NK-92 (cell line): ENCODE results near the gene ATP2B3.

Source experiments
- DNase-seq: peaks from one replicate; lab custom pipeline; 2025; ENCODE audit not compliant: unreplicated experiment; lab: John Stamatoyannopoulos, UW

ATP2B3 gene

DNA sequence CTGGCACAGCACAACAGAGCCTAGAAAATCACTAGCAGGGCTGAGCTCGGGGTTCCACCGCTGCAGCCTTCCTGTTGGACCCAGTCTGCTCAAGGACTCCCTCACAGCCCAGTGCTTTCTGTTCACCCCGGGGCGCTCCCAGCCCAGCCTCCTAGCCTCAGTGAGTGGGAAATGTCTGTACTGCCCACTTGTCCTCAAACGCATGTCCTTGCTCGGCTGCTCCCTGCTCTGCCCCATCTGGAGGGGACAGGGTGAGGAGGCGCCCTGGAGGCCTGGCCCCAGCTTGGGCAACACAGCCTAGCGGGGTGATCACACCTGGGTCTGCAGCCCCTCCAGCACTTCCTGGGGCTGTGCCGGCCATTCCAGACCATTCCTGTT, 93.4 kb downstream of the ATP2B3 start:
- DNase-seq: no peak

GRCh38 chrX:153611298-153612095, 94.1 kb downstream of the ATP2B3 start:
- DNase-seq: no peak

GRCh38 chrX:153612413-153612812, 95.0 kb downstream of the ATP2B3 start:
- DNase-seq: no peak

DNA sequence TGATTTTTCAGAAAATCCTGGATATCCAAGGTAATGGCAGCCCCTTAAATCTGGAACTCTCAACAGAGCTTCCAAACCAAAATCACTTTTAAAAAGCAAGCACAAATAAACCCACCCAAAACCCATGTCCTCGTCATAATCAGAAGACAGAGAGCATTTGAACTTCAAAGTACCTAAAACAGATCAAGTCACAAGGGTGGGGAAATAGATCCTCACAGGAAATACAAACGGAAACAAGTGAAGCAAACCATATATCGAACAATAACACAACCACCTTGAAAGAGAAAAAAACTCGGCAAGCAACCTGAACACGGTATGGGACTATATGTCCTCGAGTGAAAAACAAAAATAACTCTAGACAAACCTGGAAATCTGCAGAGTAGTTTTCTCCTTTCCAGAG, 97.4 kb downstream of the ATP2B3 start:
- DNase-seq: no peak

- DNase-seq: no peak
Observed at GRCh38 chrX:153620576-153620975, 103.1 kb downstream of the ATP2B3 start.

DNA sequence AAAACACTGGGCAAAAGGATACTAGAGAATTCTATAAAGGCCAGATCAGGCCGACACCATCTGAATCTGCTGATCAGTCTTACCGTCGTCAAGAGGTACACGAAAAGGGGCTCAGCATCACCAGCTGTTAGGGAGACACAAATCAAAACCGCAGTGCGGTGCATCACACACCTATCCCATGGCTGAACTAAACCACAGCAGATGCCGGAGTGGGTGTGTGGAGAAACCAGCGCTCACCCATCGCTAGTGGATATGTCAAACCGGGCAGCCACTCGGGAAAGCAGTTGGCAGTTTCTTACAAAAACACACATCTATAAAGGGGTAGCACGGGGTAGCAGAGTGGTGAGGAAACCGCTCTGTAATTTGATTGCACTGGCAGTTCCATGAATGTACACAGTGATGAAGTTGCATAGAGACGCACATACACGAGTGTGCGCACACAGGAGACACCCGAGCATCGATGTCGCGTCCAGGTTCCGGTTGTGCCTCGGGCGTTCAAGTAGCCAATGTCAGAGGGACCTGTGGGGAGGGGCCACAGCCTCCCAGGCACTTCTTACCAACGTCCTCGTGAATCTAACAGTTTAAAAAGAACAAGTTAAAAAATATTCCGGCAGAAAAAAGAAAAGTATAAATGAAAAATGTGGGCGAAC, 104.6 kb downstream of the ATP2B3 start:
- DNase-seq: no peak

- DNase-seq: no peak
Observed at GRCh38 chrX:153622661-153623309, 105.3 kb downstream of the ATP2B3 start.

GRCh38 chrX:153623310-153624029, 106.0 kb downstream of the ATP2B3 start:
- DNase-seq: no peak

DNA sequence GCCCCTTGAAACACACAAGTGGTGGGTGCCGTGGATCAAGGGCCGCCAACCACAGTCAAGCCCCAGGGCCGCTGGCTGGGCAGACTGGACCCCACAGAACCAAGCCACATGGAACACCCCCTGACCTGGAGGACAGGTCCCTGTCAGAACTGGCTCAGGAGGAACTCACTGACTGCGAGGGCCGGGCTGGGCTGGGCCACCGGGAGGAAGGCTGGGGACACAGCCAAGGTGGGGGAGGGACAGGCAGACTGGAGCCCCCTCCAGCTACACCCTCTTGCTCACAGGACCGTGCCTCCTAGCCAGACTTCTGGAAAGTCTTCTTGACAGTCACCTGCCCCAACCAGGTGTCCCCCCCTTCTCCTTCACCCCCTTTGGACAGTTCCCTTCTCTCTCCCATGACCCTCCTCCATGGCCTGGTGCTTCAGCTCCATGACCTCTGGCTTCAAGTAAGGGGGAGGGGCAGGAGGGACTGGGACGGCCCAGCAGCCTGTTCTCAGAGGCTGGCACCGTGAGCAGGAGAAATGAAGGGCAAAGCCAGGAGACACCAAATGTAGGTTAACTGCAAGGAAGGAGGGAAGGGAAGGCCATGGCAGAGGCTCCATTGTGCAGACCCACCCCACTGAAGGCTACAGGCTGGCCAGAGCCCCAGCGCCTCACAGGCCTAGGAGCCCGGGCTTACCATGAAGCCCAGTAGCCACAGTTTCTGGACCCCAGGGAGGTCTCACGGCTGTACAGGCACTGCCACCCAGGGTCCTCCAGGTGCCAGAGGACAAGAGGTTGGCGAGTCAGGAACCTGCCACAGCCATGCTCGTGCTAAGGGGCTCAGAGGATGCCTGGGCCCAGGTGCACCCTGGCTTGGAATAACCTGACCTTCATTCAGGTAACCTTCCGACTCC, 107.0 kb downstream of the ATP2B3 start:
- DNase-seq: no peak

DNA sequence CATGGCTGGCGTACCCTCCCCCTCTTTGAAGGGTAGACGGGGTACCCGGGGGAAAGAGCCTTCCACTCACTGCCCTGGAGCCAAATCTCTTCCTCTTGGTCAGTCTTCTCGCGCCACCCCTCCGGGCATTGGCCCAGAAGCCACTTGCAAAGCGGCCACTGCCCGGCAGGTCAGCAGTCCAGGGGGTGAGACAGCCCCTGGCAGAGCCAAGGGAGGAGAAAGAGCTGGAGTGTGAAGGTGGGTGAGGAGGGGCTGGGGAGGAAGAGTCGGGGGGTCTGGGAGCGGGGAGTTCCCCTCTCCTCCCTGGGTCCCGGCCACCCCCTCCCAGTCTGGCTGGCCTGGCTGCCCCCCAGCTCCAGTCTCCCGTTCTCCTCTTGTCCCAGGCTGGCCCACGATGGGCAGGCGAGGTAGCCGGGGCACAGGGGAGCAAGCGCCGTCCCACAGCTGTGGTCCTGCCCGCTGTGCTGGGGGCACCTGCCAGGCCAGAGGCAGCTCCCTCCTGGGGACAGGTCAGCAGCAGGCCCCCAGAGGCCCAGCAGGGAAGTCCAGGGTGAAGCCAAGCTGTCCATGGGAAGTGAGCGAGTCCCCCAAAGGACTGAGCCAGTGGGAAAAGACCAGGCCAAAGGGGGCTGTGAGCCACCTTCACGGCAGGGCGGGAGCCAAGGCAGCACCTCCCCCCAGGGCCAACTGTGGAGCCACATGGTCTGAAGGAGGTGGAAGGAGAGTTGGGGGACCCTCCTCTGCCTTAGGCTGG, 108.0 kb downstream of the ATP2B3 start:
- DNase-seq: no peak

- no peak for DNase-seq
Observed at GRCh38 chrX:153626025-153626633, 108.7 kb downstream of the ATP2B3 start.

- DNase-seq: no peak
Observed at GRCh38 chrX:153626863-153627674, 109.6 kb downstream of the ATP2B3 start.

DNA sequence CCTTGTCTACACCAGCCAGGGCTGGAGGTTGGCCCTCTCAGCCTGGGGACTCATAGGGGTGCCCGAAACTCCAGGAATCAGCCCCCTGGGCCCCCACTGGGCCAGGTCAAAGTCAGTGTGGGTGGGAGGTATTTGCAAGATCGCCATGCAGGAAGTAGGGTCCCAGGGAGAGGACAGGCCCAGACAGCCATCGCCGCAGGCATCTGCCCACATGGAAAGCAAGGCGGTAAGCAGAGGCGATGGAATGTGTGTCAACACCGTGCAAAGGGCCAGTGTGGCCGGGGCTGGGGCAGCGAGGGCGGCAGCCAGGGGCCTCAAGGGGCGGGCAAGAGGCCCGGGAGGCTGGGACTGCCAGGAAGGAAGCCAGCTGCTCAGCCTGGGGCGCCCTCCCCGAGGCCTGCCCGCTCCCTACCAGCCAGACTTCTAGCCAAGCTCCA, 110.3 kb downstream of the ATP2B3 start:
- no peak for DNase-seq

DNA sequence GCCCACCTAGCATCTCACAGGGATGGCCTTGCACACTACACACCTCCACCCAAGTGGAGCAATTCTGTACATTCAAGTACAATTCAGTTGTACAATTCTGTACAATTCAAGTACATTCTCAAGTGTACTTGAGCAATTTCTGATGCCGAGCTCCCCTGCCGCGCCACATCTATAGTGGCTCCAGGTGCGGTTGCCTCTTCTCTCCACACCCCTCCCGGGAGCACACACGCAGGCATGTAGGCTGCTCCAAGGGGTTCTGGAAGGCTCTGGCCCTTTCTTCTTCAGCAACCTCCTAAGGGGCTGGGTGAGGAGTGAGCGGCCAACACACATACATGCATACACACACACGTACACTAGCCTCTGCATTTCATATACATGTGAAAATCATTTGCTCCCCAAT, 110.7 kb downstream of the ATP2B3 start:
- no peak for DNase-seq

DNA sequence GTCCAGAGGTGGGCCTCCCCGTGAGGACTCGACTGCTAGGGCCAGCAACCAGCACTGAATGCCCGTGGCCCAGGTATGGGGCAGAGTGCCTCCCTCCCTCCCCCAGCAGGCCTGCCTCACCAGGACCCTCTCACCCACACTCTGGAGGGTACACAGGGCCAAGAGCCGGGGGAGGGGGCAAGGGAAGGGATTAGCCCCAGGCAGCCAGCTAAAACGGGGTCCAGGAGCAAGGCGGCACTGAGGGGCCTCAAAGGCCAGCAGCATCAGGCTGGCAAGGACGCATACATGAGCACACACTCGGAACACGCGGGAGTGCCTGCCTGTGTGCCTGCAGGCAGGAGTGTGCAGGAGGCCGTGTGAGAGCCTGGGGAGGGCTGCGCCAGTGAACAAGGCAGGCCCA, 111.2 kb downstream of the ATP2B3 start:
- no peak for DNase-seq

DNA sequence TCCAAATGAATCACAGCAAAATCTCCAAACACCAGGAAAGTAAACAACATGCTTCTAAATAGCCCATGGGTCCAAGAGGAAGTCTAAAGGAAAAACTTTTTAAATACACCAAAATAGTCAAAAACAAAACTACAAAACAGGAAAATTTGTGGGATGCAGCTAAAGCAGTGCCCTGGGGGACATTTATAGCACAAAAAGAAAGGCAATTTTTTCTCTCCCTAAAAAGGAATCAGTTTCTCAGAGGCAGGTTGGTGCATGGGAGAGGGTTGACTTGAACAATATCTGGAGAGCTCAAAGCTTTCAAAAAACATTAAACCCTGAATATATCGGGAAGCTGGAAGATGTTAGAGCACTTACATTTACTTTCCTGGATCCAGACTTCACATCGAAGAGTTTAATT, 113.9 kb downstream of the ATP2B3 start:
- DNase-seq: no peak

DNA sequence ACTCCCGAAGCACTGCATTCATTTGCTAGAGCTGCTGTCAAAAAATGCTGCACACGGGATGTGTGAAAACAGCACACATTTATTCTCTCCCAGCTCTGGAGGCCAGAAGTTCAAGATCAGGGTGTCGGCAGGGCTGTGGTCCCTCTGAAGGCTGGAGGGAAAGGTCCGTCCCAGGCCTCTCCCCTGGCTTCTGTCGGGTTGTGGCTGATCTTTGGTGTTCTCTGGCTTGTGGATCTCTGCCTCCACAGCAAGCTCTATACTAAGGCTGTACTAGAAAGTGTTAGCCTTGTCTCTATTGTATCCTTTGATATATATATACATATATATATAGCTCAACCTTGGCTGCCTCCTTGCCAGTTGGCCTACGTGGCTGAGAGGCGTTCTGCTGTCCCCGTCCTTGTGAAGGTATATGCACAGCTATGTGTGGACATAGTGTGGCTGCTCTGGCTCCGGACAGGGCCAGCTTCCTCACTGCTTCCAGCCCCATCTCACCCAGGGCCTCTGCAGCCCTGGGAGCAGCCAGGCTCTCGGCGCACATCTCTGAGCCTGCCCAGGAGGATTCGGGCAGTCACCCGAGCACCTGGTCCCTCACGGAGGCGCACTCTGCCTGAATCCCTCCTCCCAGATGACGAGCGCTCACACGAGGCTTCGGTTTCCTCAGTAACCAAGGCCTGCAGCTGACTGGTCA, 114.6 kb downstream of the ATP2B3 start:
- DNase-seq: no peak
